Measurements from ENCODE around the gene URB1.
"Not testable (repeated sequence)": the region's sequence is repeated elsewhere in the genome, so short reads cannot be mapped to it uniquely, and the experiment has no call there.

Gene URB1

GRCh38 chr21:32370998-32371766, 21.6 kb downstream of the URB1 start:
- no peak for DNase-seq

- not testable (repeated sequence) for DNase-seq
Observed at GRCh38 chr21:32368961-32369360, 23.9 kb downstream of the URB1 start.

GRCh38 chr21:32368386-32368785, 24.4 kb downstream of the URB1 start:
- no peak for DNase-seq

- no peak for DNase-seq
Observed at GRCh38 chr21:32367158-32367557, 25.7 kb downstream of the URB1 start.

- DNase-seq: no peak
Observed at GRCh38 chr21:32366191-32366590, 26.6 kb downstream of the URB1 start.

- no peak for DNase-seq
Observed at GRCh38 chr21:32364796-32365195, 28.0 kb downstream of the URB1 start.

GRCh38 chr21:32364387-32364786, 28.4 kb downstream of the URB1 start:
- DNase-seq: no peak

GRCh38 chr21:32360401-32360975, 32.3 kb downstream of the URB1 start:
- peak; percentile 29 for DNase-seq

GRCh38 chr21:32359719-32360260, 33.0 kb downstream of the URB1 start:
- no peak for DNase-seq

GRCh38 chr21:32356874-32357395, 35.9 kb downstream of the URB1 start:
- DNase-seq: no peak

GRCh38 chr21:32353002-32353711, 39.7 kb downstream of the URB1 start:
- no peak for DNase-seq

GRCh38 chr21:32352526-32352925, 40.3 kb downstream of the URB1 start:
- no peak for DNase-seq

- DNase-seq: no peak
Observed at GRCh38 chr21:32351428-32351827, 41.4 kb downstream of the URB1 start.

- no peak for DNase-seq
Observed at GRCh38 chr21:32350981-32351380, 41.8 kb downstream of the URB1 start.

- no peak for DNase-seq
Observed at GRCh38 chr21:32350211-32350980, 42.4 kb downstream of the URB1 start.

GRCh38 chr21:32349333-32349944, 43.4 kb downstream of the URB1 start:
- no peak for DNase-seq

- peak; percentile 51 for DNase-seq
Observed at GRCh38 chr21:32348604-32349332, 44.0 kb downstream of the URB1 start.

- no peak for DNase-seq
Observed at GRCh38 chr21:32347977-32348376, 44.8 kb downstream of the URB1 start.

- no peak for DNase-seq
Observed at GRCh38 chr21:32347351-32347750, 45.5 kb downstream of the URB1 start.

GRCh38 chr21:32346951-32347350, 45.9 kb downstream of the URB1 start:
- DNase-seq: no peak
